Stimulated activated effector memory CD8-positive, alpha-beta T cell treated with anti-CD3 and anti-CD28 coated beads, Interleukin-12 subunit alpha, Interleukin-12 subunit beta, amount 100 ng/mL, for 72 hours (primary cell): ENCODE results near the gene KRT85.

Experiments used
- ATAC-seq: fragments of 150-1000 bp; cut with Tn5 transposase; 2 replicates; pipeline ENCODE4 v1.10.0; 2021
- DNase-seq, 2 donors: peaks; one replicate each; pipeline ENCODE4 v3.0.0; 2021 to 2022; ENCODE audit warnings: low spot score in 2 of 2
- H3K27ac Mint-ChIP-seq: one replicate; pipeline ENCODE4 v1.8.0; 2022; ENCODE audit warnings: mild to moderate bottlenecking, mixed read lengths
- H3K36me3 Mint-ChIP-seq: one replicate; pipeline ENCODE4 v1.8.0; 2022; ENCODE audit warnings: mild to moderate bottlenecking, mixed read lengths
- H3K4me1 Mint-ChIP-seq: one replicate; pipeline ENCODE4 v1.8.0; 2022; ENCODE audit warnings: mixed read lengths
- H3K4me3 Mint-ChIP-seq: one replicate; pipeline ENCODE4 v1.8.0; 2022; ENCODE audit warnings: mild to moderate bottlenecking, mixed read lengths
- H3K9me3 Mint-ChIP-seq: one replicate; pipeline ENCODE4 v1.8.0; 2022; ENCODE audit warnings: mixed read lengths

KRT85 gene

DNA sequence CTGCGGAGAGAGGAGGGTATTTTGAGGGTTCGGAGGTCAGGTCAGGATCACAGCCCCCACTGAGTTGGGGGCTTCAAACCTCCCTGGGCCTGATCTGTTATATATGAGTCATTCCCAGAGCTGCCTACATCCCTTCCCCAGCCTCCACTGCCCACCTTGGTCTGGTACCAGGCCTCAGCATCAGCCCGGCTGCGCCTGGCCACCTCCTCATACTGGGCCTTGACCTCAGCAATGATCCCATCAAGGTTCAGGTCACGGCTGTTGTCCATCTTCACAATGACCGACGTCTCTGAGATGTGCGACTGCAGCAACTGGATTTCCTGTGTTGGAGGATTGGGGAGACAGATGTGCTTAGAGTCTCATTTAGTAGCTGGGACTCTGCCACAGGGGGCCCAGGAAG is 13.9 kb upstream of the KRT85 start:
- H3K36me3 Mint-ChIP-seq = no peaks in the 10 kb centered on the region
- H3K4me1 Mint-ChIP-seq = peaks cover 10% of the 10 kb centered on the region
- no peak overlapping the region for H3K27ac Mint-ChIP-seq
- H3K9me3 Mint-ChIP-seq = no peaks in the 10 kb centered on the region
- no peak overlapping the region for H3K4me3 Mint-ChIP-seq
- DNase-seq (no peak), ATAC-seq (no peak)

DNA sequence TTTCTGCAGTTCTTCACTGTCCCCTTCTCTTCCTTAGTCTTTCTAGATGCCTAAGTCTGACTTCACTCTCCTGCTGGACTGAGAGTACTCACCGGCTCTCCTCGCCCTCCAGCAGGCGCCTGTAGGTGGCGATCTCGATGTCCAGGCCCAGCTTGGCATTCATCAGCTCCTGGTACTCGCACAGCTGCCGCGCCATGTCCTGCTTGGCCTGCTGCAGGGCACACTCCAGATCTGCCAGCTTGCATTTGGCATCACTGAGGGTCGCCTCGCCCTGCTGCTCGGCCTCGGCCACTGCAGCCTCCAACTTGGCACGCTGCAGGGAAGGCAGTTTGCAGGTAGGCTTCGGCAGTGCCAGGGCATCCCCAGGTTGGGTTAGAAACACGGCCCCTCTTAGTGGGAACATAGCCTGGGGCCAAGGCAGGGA is 13.0 kb upstream of the KRT85 start:
- no peaks in the 10 kb centered on the region for H3K36me3 Mint-ChIP-seq
- no peak overlapping the region for H3K27ac Mint-ChIP-seq
- DNase-seq (no peak), ATAC-seq (no peak)
- H3K4me3 Mint-ChIP-seq = no peak overlapping the region
- H3K4me1 Mint-ChIP-seq = peaks cover 10% of the 10 kb centered on the region
- no peaks in the 10 kb centered on the region for H3K9me3 Mint-ChIP-seq

DNA sequence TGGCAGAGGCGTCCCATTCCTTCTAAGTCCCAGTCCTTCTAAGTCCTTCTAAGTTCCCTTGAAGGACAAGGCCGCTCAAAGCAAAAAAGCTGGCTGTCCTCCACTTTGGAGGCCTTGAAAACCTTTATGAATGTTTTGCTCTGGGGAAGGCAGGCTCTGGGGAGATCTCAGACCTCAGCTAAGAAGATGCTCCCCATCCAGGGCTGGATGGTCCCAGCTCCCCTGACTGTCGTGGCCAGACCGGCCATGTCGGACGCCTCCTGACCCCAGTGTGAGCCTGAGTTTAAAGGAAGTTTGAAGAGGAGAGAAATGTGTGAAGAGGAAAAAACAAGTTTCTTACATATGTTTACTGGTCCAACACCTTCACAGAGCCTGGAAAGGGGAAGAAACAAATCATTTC is 12.3 kb upstream of the KRT85 start:
- H3K4me3 Mint-ChIP-seq = no peak overlapping the region
- no peaks in the 10 kb centered on the region for H3K36me3 Mint-ChIP-seq
- H3K27ac Mint-ChIP-seq = no peak overlapping the region
- DNase-seq = no peak
- ATAC-seq = no peak
- peaks cover 10% of the 10 kb centered on the region for H3K4me1 Mint-ChIP-seq
- no peaks in the 10 kb centered on the region for H3K9me3 Mint-ChIP-seq

DNA sequence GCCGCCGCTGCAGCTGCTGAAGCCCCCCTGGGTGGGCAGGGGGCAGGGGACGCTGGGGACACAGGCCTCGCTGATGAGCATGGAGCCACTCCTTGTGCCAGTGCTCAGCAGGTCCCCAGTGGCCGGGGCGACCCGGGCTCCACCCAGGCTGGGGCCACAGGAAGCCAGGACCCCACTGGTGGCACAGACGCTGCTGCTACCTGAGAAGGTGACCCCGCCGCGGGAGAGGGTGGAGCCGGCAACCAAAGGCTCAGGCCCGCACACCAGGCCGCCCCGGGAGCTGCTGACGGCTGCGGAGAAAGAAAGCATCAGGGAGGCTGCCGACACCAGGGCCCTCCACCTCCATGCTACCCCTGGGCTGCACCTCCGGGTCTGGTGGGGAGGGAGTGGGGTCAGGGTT is 10.8 kb upstream of the KRT85 start:
- Mint-ChIP-seq H3K4me1 (peaks cover 7% of the 10 kb centered on the region), H3K9me3 (no peaks in the 10 kb centered on the region), H3K4me3 (no peak overlapping the region), H3K36me3 (no peaks in the 10 kb centered on the region), H3K27ac (no peak overlapping the region)
- DNase-seq (no peak), ATAC-seq (no peak)

DNA sequence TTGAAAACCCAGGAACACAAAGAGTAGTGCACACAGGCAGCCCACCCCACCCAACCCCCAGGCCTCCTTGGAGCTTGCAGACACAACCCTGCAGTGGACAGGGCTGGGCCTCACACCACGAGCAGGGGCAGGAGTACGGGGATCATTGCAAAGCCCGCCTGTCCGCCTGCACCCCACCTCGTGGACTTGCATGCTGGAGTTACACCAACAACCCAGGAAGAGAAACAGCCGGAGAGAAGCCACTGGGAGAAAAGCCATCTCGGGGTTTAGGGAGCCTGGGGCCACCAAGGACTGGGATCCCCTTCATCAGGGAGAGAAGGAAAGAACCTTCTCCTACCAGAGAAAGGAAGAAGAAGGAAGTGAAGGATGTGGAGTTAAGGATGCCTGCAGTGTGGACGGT is 10.0 kb upstream of the KRT85 start:
- no peaks in the 10 kb centered on the region for H3K9me3 Mint-ChIP-seq
- DNase-seq = no peak
- ATAC-seq = no peak
- no peak overlapping the region for H3K4me3 Mint-ChIP-seq
- no peaks in the 10 kb centered on the region for H3K36me3 Mint-ChIP-seq
- no peak overlapping the region for H3K27ac Mint-ChIP-seq
- no peaks in the 10 kb centered on the region for H3K4me1 Mint-ChIP-seq

DNA sequence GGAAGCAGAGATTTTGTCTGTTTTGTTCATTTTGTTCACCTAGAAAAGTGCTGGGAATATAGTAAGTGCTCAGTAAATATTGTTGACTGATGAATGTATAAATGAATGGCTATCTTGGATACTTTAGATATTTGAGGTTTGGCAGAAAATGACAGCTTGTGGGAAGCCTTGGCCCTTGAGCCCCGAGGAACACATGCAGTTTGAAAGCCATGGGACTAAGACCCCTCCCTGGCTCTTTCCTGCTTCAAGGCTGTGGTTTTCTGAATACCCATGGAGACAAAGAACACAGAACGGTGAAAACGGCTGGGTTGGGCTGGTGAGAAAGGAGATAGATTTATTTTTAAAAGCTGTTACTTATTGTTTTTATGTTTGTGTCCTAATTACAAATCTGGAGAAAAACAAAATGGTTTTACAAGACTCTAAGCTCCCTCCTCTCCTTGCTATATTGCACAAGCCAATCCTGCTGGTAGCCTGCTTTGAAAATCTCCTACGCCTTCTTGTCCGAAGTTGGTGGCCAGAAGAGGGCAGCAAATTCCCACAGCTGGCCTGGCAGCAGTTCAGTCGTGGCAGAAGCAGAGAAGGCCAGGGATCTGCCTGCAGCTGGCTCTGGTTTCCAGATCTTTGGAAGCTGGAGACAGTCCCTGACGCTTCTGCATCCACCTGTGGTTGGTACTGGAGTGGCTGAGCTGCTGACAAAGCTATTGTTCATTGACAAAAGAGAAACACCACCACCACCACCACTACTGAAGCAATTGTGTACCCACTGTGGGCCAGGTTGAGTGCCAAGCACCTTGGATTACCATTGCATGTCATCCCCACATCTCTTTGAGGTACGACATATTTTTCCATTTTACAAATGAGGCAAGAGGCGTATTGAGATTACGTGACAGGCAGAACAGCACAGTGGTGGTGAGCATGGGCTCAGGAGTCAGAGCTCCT is 5.2 kb upstream of the KRT85 start:
- no peaks in the 10 kb centered on the region for H3K9me3 Mint-ChIP-seq
- peak; percentile 35 to 73 for DNase-seq
- no peaks in the 10 kb centered on the region for H3K36me3 Mint-ChIP-seq
- H3K4me3 Mint-ChIP-seq = no peak overlapping the region
- peak; percentile 53 for ATAC-seq
- H3K27ac Mint-ChIP-seq = no peak overlapping the region
- H3K4me1 Mint-ChIP-seq = no peaks in the 10 kb centered on the region

DNA sequence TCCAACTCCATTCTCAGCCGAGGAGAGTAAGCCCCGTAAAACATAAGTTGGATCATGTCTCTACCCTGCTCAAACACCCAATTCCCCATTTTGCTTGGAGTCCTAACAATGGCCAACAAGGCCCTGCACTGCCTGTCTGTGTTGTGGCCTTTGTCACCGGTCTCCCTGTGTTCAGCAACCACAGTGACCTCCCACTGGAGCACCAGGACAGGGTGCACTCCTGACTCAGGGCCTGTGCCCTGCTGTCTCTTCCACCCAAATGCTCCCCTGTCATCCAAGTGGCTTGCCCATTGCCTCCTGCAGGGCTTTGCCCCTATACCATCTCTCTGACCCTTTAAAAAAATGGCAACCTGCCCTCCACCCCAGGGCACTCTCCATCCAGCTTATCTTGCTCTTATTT is 4.4 kb upstream of the KRT85 start:
- Mint-ChIP-seq H3K4me3 (no peak overlapping the region), H3K27ac (no peak overlapping the region), H3K9me3 (no peaks in the 10 kb centered on the region), H3K4me1 (no peaks in the 10 kb centered on the region), H3K36me3 (no peaks in the 10 kb centered on the region)
- no peak for ATAC-seq
- no peak for DNase-seq

DNA sequence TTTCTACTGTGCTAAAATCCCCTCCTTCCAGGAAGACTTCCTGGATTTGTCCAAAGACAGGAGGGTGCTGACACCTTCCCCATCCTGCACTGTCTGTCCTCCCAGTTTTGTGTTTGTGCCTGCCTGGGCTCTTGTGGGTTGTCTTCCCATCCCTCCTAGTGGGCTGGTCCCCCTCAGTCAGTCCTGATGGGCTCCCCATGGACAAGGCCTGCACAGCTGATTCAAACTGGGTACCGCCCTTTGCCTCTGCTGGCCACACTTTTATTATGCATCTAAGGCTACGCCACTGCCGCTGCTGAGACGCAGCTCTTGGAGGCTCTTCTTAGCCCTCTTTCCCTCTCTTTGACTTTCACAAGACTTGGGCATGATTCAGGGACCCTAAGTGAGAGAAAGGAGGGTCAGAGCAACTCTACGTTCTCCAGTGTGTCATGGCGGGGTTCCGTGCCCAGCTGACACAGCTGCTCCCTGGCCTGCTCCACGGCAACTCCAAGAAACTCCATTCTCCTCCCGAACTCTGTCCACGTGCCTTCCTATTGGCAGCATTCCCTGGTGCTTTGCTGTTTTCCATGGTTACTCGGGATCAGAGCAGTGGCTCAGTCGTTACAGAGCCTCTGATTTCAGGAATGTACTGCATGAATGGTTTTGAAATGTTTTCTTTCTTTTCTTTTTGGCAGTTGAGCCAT is 3.8 kb upstream of the KRT85 start:
- H3K4me3 Mint-ChIP-seq = no peak overlapping the region
- peak overlapping the region; percentile 72 for H3K27ac Mint-ChIP-seq
- H3K4me1 Mint-ChIP-seq = no peaks in the 10 kb centered on the region
- H3K36me3 Mint-ChIP-seq = no peaks in the 10 kb centered on the region
- DNase-seq = no peak
- no peak for ATAC-seq
- no peaks in the 10 kb centered on the region for H3K9me3 Mint-ChIP-seq

DNA sequence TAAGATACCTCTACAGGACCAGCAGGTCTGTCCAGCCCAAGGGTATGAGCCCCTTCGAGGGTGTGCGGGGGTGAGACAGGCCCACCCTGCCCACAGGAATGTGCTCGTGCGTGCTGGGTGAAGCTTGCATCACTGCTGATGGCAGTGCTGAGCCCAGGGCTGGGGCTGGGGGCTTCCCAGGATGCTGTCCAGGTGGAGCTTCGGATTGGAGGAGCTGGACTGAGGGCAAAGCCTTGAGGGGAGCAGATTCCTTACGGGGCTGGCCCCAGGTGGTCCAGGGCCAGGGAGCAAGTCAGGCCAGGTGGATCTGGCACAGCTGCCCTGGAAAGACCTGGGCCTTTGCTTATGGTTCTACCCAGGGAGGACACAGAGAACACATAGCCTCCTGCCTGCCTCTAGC is 2.5 kb upstream of the KRT85 start:
- H3K27ac Mint-ChIP-seq = no peak overlapping the region

DNA sequence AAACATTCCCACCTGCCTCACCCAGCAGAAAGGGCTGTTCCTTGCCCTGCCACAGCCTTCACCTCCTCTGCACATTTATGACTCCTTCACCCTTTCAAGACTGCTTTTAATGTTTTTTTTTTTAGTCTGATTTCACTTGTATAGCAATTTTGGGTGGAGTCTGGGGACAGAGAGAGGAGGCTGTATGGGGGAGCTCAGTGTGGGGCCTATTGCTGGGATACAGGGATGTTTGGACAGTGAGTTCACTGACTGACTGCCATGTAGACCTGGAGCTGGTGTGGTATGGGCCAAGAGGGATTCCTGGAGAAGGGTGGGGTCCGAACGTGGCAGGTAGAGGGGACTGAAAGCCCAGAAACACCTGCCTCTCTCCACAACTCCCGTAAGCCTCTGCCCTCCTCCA is 1.9 kb upstream of the KRT85 start:
- H3K27ac Mint-ChIP-seq = no peak overlapping the region
- DNase-seq (no peak), ATAC-seq (no peak)
- H3K36me3 Mint-ChIP-seq = no peaks in the 10 kb centered on the region
- no peak overlapping the region for H3K4me3 Mint-ChIP-seq
- H3K9me3 Mint-ChIP-seq = no peaks in the 10 kb centered on the region
- no peaks in the 10 kb centered on the region for H3K4me1 Mint-ChIP-seq

More for the DNA sequence above, 2.5 kb upstream of the KRT85 start:
- no peak overlapping the region for H3K4me3 Mint-ChIP-seq
- H3K36me3 Mint-ChIP-seq = no peaks in the 10 kb centered on the region
- DNase-seq (no peak), ATAC-seq (no peak)
- no peaks in the 10 kb centered on the region for H3K4me1 Mint-ChIP-seq
- H3K9me3 Mint-ChIP-seq = no peaks in the 10 kb centered on the region

DNA sequence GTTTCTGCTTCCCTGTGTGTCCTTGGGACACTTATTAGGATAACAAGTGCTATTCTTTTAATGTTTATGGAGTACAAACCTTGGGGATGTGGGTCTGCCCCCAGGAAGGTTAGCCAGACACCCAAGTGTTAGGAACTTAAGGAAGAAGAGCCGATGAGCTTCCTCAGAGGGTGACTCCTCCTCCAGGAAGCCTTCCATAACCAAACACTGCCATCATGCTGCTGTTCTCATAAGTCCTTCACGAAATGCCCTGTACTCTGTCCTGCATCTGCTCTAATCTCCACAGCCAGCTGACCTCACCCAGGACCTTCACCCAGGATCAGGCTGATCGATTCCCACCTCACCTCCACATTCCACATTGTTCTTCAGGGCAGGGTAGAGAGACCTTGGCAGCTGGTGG is 1.2 kb upstream of the KRT85 start:
- H3K4me3 Mint-ChIP-seq = no peak overlapping the region
- H3K27ac Mint-ChIP-seq = no peak overlapping the region
- H3K4me1 Mint-ChIP-seq = no peaks in the 10 kb centered on the region
- no peak for ATAC-seq
- H3K9me3 Mint-ChIP-seq = no peaks in the 10 kb centered on the region
- no peak for DNase-seq
- H3K36me3 Mint-ChIP-seq = no peaks in the 10 kb centered on the region

DNA sequence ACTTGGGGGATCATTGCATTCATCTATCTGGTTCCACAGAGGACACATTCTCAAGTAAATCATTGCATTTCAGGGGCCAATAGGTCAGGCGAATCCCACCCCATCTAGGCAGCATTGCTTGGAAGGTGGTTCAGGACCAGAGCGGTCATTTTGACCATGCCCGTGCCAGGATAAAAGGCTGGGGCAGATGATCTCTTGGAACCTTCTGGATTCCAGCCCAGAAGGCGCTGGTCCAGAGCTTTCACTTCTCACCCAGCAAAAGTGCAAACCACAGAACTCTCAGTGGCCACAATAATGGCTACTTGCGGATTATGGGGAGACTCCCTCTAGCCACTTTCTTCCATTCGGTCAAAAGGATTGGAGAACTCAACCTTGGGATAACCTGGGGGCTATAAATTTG is 595 bp upstream of the KRT85 start:
- H3K9me3 Mint-ChIP-seq = no peaks in the 10 kb centered on the region
- H3K27ac Mint-ChIP-seq = no peak overlapping the region
- DNase-seq (no peak), ATAC-seq (no peak)
- peaks cover 5% of the 10 kb centered on the region for H3K4me1 Mint-ChIP-seq
- H3K36me3 Mint-ChIP-seq = no peaks in the 10 kb centered on the region
- H3K4me3 Mint-ChIP-seq = no peak overlapping the region

DNA sequence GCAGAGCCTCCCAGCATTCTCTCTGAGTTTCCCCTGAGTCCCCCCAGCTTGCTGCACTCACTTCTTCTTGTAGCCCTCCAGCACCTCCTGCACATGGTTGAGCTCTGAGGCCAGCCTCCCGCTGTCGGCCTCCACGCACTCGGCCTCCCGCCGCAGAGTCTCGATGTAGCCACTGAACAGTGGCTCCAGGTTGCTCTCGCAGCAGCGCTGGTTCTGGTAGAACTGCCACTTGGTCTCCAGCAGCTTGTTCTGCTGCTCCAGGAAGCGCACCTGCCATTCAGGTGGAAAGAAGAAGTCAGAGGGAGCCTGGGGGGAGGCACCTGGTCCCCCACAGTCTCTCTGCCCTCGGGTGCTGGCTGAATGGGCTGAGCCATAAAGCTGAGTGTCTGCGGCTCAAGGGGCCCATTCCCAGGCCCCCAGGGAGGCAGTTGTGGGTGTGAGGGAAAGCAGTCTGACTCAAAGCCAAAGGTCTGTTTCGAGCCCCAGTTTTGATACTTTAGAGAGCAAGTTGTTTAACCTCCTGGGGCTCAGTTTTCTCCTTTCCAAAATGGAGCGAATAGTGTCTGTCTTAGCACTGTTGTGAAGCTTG is 2.3 kb downstream of the KRT85 start:
- H3K36me3 Mint-ChIP-seq = no peaks in the 10 kb centered on the region
- DNase-seq (no peak), ATAC-seq (no peak)
- peaks cover 30% of the 10 kb centered on the region for H3K4me1 Mint-ChIP-seq
- no peak overlapping the region for H3K27ac Mint-ChIP-seq
- H3K9me3 Mint-ChIP-seq = no peaks in the 10 kb centered on the region
- H3K4me3 Mint-ChIP-seq = no peak overlapping the region

DNA sequence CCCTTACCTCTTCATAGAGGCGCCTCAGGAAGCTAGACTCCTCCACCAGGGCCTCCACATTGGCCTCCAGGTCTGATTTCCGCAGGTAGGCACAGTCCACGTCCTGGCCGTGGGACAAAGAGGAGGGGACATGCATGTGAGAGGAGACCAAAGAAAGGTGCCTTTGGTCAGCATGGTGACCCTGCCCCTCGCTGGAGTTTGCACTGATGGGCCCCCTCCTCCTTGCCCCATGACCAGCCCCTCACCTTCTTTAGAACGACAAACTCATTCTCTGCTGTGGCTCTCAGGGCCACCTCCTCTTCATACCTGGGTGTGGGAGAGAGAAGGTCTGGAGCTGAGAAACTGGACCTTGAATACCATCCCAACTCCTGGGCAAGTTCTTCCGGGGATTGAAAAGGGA is 3.2 kb downstream of the KRT85 start:
- ATAC-seq = no peak
- Mint-ChIP-seq H3K4me1 (peaks cover 40% of the 10 kb centered on the region), H3K27ac (no peak overlapping the region), H3K36me3 (no peaks in the 10 kb centered on the region), H3K4me3 (no peak overlapping the region), H3K9me3 (no peaks in the 10 kb centered on the region)
- DNase-seq = no peak

DNA sequence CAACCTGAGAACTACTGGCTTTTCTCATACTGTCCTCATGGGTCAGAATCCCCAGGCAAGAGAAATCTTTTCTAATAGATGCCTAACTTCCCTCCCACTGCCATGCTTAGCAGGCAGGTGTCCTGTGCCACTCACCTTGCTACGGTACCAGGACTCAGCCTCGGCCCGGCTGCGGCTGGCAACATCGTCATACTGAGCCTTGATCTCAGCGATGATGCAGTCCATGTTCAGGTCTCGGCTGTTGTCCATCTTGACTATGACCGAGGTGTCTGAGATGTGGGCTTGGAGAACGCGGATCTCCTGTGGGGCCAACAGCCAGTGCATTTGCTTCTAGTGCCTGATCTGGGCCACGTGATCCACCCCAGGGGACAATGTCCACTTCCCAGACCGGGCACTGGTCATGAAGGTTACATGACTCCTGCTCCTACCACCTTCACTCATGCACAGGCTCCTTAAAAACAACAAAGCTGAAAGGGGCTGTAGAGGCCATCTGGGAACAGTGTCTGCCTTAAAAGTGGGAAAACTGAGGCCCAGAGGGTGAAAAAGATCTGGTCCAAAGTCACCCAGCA is 4.1 kb downstream of the KRT85 start:
- ATAC-seq = no peak
- DNase-seq = no peak
- H3K4me1 Mint-ChIP-seq = peaks cover 48% of the 10 kb centered on the region
- H3K27ac Mint-ChIP-seq = no peak overlapping the region
- no peak overlapping the region for H3K4me3 Mint-ChIP-seq
- H3K36me3 Mint-ChIP-seq = no peaks in the 10 kb centered on the region
- no peaks in the 10 kb centered on the region for H3K9me3 Mint-ChIP-seq
